ENCODE results near the gene IER3.
A peak's percentile ranks its signal among the peaks of the same experiment; 100 is the strongest.

The IER3 gene

DNA sequence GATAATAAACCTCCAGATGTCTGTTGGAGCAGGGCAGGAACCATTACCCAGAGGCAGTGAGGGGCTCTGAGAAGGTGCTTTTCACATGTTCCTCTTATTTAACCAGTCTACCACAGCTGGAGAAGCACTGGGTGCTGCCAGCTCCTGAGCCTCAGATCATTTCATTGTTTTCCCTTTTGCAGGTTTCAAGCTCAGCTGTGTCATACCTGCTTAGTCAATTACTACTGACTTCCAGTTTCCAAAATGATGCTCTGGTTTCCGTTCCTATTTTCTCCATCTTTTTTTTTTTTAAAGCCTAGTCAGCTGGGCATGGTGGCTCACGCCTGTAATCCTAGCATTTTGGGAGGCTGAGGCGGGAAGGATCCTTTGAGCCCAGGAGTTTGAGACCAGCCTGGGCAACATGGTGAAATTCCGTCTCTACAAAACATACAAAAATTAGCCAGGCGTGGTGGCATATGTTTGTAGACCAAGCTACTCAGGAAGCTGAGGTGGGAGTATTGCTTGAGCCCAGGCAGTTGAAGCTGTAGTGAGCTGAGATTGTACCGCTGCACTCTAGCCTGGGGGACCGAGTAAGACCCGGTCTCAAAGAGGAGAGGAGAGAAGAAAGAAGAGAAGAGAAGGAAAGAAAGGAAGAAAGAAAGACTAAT lies 8.6 kb downstream of the IER3 start:
- CTCF ChIA-PET, result interaction anchor here (0.7 to 1.1 kb wide), 5 partner anchors 11 to 367 kb away, joined by 3 to 4 read pairs (median 3); no protein-coding TSS in a partner anchor
- peaks cover 64 to 90% of the 10 kb centered on the region in 2 experiments; a peak in 2 of 3 replicates for H3K36me3 ChIP-seq (ENCODE audit: control insufficient read depth in 2 of 2, insufficient read depth in 1 of 2, low read length in 2 of 2)
- POLR2A ChIA-PET, result interaction anchor here (0.6 to 1.8 kb wide), 6 partner anchors 9 to 192 kb away, joined by 3 to 7 read pairs (median 4); partner anchors contain the start of genes IER3 and MDC1

DNA sequence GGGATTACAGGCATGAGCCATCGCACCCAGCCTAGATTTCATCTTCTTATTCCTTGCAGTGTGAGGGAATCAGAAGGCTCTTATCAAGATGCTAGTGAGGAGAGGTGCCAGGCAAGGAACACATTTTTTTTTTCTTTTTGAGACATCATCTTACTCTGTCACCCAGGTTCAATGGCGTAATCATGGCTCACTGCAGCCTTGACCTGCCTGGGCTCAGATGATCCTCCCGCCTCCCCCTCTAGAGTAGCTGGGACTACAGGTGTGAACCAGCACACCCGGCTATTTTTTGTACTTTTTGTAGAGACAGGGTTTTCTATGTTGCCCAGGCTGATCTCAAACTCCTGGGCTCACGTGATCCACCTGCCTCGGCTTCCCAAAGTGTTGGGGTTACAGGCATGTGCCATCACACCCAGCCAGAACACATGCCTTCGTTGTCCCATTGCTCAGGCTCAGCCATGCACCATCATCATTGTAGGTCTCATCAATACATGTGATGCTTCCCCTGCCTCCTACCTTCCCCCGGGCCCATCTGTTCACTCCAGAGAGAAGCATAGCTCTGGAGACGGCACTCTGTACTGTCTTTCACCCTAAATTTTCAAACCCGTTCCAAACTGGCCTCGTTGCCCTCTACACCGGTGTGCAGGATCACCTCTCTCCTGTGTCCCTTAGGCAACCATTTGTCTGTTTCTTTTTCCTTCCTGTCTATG lies 12.0 kb downstream of the IER3 start:
- H3K9me3 ChIP-seq (ENCODE audit: control insufficient read depth, insufficient read depth, low read depth, low read length), result no peaks in the 10 kb centered on the region
- no peak for TF ChIP-seq ZNF157 (tag by site-specific recombination; IDR thresholded peaks at IDR 0.05)
- TF ChIP-seq, protein P1, sequence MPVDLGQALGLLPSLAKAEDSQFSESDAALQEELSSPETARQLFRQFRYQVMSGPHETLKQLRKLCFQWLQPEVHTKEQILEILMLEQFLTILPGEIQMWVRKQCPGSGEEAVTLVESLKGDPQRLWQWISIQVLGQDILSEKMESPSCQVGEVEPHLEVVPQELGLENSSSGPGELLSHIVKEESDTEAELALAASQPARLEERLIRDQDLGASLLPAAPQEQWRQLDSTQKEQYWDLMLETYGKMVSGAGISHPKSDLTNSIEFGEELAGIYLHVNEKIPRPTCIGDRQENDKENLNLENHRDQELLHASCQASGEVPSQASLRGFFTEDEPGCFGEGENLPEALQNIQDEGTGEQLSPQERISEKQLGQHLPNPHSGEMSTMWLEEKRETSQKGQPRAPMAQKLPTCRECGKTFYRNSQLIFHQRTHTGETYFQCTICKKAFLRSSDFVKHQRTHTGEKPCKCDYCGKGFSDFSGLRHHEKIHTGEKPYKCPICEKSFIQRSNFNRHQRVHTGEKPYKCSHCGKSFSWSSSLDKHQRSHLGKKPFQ (tag by site-specific recombination; IDR thresholded peaks at IDR 0.05), result 0 out of 2 replicates have a peak, but pooled peaks have one; percentile 19
- no peak overlapping the region for H3K27ac ChIP-seq (ENCODE audit: extremely low read depth, low read depth, low read length)
- peaks cover 46 to 85% of the 10 kb centered on the region in 2 experiments; a peak in 2 of 3 replicates for H3K36me3 ChIP-seq (ENCODE audit: control insufficient read depth in 2 of 2, insufficient read depth in 1 of 2, low read length in 2 of 2)
- peaks cover 4% of the 10 kb centered on the region for H3K4me1 ChIP-seq (ENCODE audit: control insufficient read depth, insufficient read depth, low read length)
- H3K4me3 ChIP-seq (ENCODE audit: low read depth, low read length), result no peak overlapping the region
- CTCF ChIA-PET, result interaction anchor here (0.6 to 18.7 kb wide), 27 partner anchors 7 to 355 kb away, joined by 3 to 692 read pairs (median 12); partner anchors contain the start of genes DHX16, FLOT1, MDC1 and NRM
- POLR2A ChIA-PET, result interaction anchor here (1.3 to 6.5 kb wide), 6 partner anchors 8 to 129 kb away, joined by 5 to 61 read pairs (median 22); partner anchors contain the start of genes FLOT1 and IER3

More for the DNA sequence above, 8.6 kb downstream of the IER3 start:
- Histone ChIP-seq H3K9me3 (ENCODE audit: control insufficient read depth, insufficient read depth, low read depth, low read length) (no peaks in the 10 kb centered on the region), H3K27ac (ENCODE audit: extremely low read depth, low read depth, low read length) (no peak overlapping the region), H3K4me3 (ENCODE audit: low read depth, low read length) (no peak overlapping the region), H3K4me1 (ENCODE audit: control insufficient read depth, insufficient read depth, low read length) (no peaks in the 10 kb centered on the region)
- no peak for TF ChIP-seq ZNF19 (tag by site-specific recombination; IDR thresholded peaks at IDR 0.05; ENCODE audit: low read depth)
- TF ChIP-seq ZNF398 (tag by site-specific recombination; IDR thresholded peaks at IDR 0.05), result no peak
- no peak for TF ChIP-seq ATF2 (tag by site-specific recombination; IDR thresholded peaks at IDR 0.05; ENCODE audit: low read depth)

DNA sequence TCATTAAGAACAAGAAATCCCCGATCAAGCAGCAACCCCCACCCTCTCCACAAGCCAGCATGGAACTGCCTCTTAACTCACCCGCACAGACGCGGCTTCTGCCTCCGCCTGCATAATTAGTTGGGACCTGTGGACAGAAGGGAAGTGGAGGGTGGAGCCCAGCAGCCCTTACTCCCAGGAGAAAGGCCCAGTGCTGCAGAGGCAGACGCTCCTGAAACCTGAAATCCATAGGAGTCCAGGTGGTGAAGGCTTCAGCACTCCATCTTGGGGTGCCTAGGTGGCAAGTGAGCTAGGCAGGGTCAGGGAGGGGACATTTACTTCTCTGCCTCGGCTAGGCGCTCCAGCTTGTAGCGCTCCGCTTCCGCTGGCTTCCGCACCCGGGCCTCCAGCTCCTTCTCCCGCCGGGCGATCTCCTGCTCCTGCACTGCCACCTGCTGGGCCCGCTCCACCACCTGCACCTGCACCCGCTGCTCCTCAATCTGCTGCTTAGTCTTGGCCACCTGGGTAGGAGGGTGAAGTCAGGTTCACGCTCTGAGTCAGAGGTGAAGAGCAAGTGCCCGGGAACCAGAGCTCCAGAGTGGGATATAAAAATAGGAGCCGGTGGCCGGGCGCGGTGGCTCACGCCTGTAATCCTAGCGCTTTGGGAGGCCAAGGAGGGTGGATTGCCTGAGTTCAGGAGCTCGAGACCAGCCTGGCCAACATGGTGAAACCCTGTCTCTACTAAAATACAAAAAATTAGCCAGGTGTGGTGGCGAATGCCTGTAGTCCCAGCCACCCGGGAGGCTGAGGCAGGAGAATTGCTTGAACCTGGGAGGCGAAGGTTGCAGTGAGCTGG lies 13.5 kb downstream of the IER3 start:
- H3K4me3 ChIP-seq (ENCODE audit: low read depth, low read length), result no peak overlapping the region
- peaks cover 34 to 77% of the 10 kb centered on the region in 2 experiments; a peak in 2 of 3 replicates for H3K36me3 ChIP-seq (ENCODE audit: control insufficient read depth in 2 of 2, insufficient read depth in 1 of 2, low read length in 2 of 2)
- H3K27ac ChIP-seq (ENCODE audit: extremely low read depth, low read depth, low read length), result no peak overlapping the region
- H3K4me1 ChIP-seq (ENCODE audit: control insufficient read depth, insufficient read depth, low read length), result peaks cover 4% of the 10 kb centered on the region
- POLR2A ChIA-PET, result interaction anchor here (0.6 to 6.5 kb wide), 30 partner anchors 8 to 668 kb away, joined by 3 to 61 read pairs (median 4); partner anchors contain the start of genes ABCF1, DDR1, DHX16 and FLOT1
- no peaks in the 10 kb centered on the region for H3K9me3 ChIP-seq (ENCODE audit: control insufficient read depth, insufficient read depth, low read depth, low read length)
- CTCF ChIA-PET, result interaction anchor here (0.5 to 18.7 kb wide), 89 partner anchors 8 to 356 kb away, joined by 3 to 692 read pairs (median 5); partner anchors contain the start of genes DHX16, FLOT1, MDC1 and MRPS18B
- TF ChIP-seq ZNF302 (tag by site-specific recombination; IDR thresholded peaks at IDR 0.05; ENCODE audit: low read depth), result no peak
- TF ChIP-seq KLF10 (tag by site-specific recombination; IDR thresholded peaks at IDR 0.05), result no peak
- TF ChIP-seq REST (tag by site-specific recombination; IDR thresholded peaks at IDR 0.05), result 0 out of 2 replicates have a peak, but pooled peaks have one; percentile 14
- TF ChIP-seq SP3 (tag by site-specific recombination; IDR thresholded peaks at IDR 0.05), result peak; percentile 20; the same call in 1 of the 2 replicates
- TF ChIP-seq ZNF48 (tag by site-specific recombination; IDR thresholded peaks at IDR 0.05), result no peak
- TF ChIP-seq BCL11A (tag by site-specific recombination; IDR thresholded peaks at IDR 0.05; ENCODE audit: low read depth), result 0 out of 2 replicates have a peak, but pooled peaks have one; percentile 35
- TF ChIP-seq PRDM1 (tag by site-specific recombination; IDR thresholded peaks at IDR 0.05), result no peak
- TF ChIP-seq ZNF391 (tag by site-specific recombination; IDR thresholded peaks at IDR 0.05; ENCODE audit: borderline replicate concordance, low read depth), result peak; percentile 41; the same call in 1 of the 2 replicates
- peak; percentile 80; the same call in 1 of the 2 replicates for TF ChIP-seq ZNF394 (tag by site-specific recombination; IDR thresholded peaks at IDR 0.05; ENCODE audit: borderline replicate concordance)
- TF ChIP-seq ZBTB7A (tag by site-specific recombination; IDR thresholded peaks at IDR 0.05; ENCODE audit: low read depth), result no peak
- TF ChIP-seq ZNF155 (tag by site-specific recombination; IDR thresholded peaks at IDR 0.05), result no peak
- TF ChIP-seq ZFP69B (tag by site-specific recombination; IDR thresholded peaks at IDR 0.05), result peak; percentile 44; the same call in 1 of the 2 replicates
